Right lobe of liver (tissue), 6 donors: ENCODE results near the gene TMEM52. TPM values are rescaled to one million over a fixed set of nuclear protein-coding genes. Genes with fewer than 3 reads are reported as not detected.

Experiments
- ATAC-seq, 4 donors: fragments of 200-7000 bp; cut with Tn5 transposase; one replicate each; pipeline ENCODE4 v1.9.1; 2020; ENCODE audit warnings: mild to moderate bottlenecking in 4 of 4, moderate library complexity in 4 of 4
- DNase-seq, 3 donors: peaks; one replicate each; pipeline ENCODE4 v3.0.0-alpha.2; 2020
- H3K27ac ChIP-seq, 3 donors: fragments of 200-600 bp; one replicate each; pipeline ENCODE4 v1.8.0; 2022
- H3K27me3 ChIP-seq, 2 donors: fragments of 200-600 bp; one replicate each; pipeline ENCODE4 v1.8.0; 2022
- H3K36me3 ChIP-seq, 4 donors: fragments of 200-600 bp; sonication (generic) in 1 of 4; one replicate each; pipeline versions ENCODE4 v1.5.1 to v1.8.0; 2017 to 2022; ENCODE audit warnings: control low read depth in 1 of 4
- H3K4me1 ChIP-seq, 4 donors: fragments of 200-600 bp; sonication (generic) in 1 of 4; one replicate each; pipeline versions ENCODE4 v1.5.1 to v1.8.0; 2017 to 2022; ENCODE audit warnings: control low read depth in 1 of 4
- H3K4me3 ChIP-seq, 3 donors: fragments of 200-600 bp; one replicate each; pipeline ENCODE4 v1.8.0; 2022
- H3K9me3 ChIP-seq, 4 donors: fragments of 200-600 bp; sonication (generic) in 1 of 4; one replicate each; pipeline versions ENCODE4 v1.5.1 to v1.8.0; 2017 to 2022; ENCODE audit warnings: control low read depth in 1 of 4
- POLR2A ChIP-seq: fragments of 450-650 bp; IDR thresholded peaks from one replicate; pipeline ENCODE4 v1.6.1; 2017; ENCODE audit warnings: antibody characterized with exemption, mild to moderate bottlenecking
- WGBS: methylation state at CpG from one replicate; pipeline ENCODE4 v1.1.6; 2018; ENCODE audit warnings: low coverage, low lambda C conversion rate; ENCODE audit not compliant: insufficient coverage; ENCODE audit errors: missing lambda C conversion rate; 5-methylcytosine and 5-hydroxymethylcytosine counted together
- intact Hi-C, 2 donors: fragments of 100-400 bp; cut with DNase I; formaldehyde crosslinking; loops; one replicate each; pipeline versions ENCODE4 v1.11.2 to v1.14.1; 2022
- total RNA-seq, 6 experiments: library from RNA; depleted of rRNA in 2 of 6; stranded (reverse); fragments of >200 nt in 2 of 6; fragmentation: NEBNext Ultra II Directional in 3 of 6; extraction: Animal tissue kit (Norgen Biotek cat#: 25700) in 3 of 6; gene quantifications; one replicate each; pipeline versions ENCODE4 v1.1.0 to v1.2.4, GENCODE V29; 2016 to 2023
- TF ChIP-seq, protein P1 (sequence below), 4 donors: fragments of 200-600 bp in 3 of 4; fragments of 450-650 bp in 1 of 4; IDR thresholded peaks; one replicate each; pipeline versions ENCODE4 v1.5.1 to v1.8.0; 2016 to 2022; ENCODE audit warnings: antibody characterized with exemption in 4 of 4, mild to moderate bottlenecking in 2 of 4
- donor health status: DM: no; HTN: yes; CAD: no.
- donor health status: DM: no; HTN: no; CAD: no.
- donor health status: DM: no; HTN: no; CAD: no.
- donor health status: DM: no; HTN: yes; CAD: no.
- donor health status: DM: no; HTN: yes; CAD: no.

TMEM52 gene
- total RNA-seq, 6 experiments from 2014 or later = 2.3 to 13.2 (median 6.0) TPM

DNA sequence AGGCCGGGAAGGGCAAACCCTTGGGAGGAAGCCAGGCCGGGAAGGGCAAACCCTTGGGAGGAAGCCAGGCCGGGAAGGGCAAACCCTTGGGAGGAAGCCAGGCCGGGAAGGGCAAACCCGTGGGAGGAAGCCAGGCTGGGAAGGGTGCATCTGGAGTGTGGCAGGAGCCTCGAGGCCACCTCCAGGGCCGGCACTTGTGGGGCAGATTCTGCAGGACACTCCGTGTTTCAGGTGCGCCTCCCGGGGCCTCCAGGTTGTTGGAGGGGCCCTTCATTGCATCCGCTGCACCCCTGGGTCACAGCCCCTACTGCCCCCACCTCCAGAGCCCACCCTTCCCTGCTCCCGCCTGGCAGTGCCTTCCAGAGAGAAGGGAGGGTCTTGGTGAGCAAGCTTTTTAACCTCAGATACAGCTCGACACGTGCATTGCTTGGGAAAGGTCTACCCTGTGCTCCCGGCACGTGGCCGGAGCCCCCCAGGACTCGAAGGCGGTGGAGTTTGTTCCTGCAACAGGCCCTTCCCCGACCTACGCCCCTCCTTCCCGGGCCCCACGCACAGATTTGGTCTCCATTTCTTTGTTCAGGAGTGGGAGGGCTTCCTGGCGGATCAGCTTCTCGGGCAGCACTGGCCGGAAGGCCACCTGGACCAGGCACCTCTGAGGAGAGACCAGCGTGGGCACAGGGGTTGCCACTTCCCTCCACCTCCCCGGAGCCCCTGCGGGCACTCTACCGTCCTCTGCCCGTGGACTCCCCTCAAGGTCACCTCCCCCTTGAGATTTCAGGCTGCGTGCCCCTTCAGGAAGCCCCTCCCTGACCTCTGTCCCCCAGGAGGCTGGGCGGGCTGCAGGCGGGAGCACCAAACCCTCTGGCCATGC lies 9.4 kb upstream of the TMEM52 start:
- TF ChIP-seq POLR2A = no peak
- TF ChIP-seq, protein P1, sequence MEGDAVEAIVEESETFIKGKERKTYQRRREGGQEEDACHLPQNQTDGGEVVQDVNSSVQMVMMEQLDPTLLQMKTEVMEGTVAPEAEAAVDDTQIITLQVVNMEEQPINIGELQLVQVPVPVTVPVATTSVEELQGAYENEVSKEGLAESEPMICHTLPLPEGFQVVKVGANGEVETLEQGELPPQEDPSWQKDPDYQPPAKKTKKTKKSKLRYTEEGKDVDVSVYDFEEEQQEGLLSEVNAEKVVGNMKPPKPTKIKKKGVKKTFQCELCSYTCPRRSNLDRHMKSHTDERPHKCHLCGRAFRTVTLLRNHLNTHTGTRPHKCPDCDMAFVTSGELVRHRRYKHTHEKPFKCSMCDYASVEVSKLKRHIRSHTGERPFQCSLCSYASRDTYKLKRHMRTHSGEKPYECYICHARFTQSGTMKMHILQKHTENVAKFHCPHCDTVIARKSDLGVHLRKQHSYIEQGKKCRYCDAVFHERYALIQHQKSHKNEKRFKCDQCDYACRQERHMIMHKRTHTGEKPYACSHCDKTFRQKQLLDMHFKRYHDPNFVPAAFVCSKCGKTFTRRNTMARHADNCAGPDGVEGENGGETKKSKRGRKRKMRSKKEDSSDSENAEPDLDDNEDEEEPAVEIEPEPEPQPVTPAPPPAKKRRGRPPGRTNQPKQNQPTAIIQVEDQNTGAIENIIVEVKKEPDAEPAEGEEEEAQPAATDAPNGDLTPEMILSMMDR (IDR thresholded peaks at IDR 0.05) = no peak
- H3K27ac ChIP-seq = no peak overlapping the region
- peaks cover 0 to 3% (median under 1%) of the 10 kb centered on the region in 4 donors for H3K4me1 ChIP-seq
- peak in 2 of 3 donors; percentile 61 to 62 for DNase-seq
- no peaks in the 10 kb centered on the region for H3K9me3 ChIP-seq
- intact Hi-C loops = no loop called here
- 60% methylated on average over 1 of the region's 34 CpGs for WGBS
- peak in 3 of 4 donors; percentile 26 to 44 (median 43) for ATAC-seq
- no peaks in the 10 kb centered on the region for H3K36me3 ChIP-seq
- H3K27me3 ChIP-seq = no peaks in the 10 kb centered on the region
- no peak overlapping the region for H3K4me3 ChIP-seq

DNA sequence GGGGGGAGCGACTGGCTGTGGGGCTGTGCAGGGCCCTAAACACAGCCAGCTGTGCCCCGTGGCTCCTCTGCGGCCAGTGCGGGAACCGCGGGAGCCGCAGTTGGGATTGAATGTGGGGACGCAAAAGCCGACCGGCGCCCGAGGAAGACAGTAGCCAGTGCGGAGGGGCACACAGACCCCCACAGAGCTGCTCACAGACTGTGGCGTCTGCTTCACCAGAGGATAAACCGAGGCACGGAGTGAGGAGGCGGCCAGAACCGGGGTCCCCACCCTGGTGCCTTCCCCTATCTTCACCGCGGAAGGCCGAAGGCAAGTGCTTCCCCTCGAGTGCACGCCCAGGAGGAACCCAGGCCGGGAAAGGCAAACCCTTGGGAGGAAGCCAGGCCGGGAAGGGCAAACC lies 8.7 kb upstream of the TMEM52 start:
- intact Hi-C loops = no loop called here
- peaks cover 0 to 10% (median 4%) of the 10 kb centered on the region in 4 donors for H3K4me1 ChIP-seq
- no peak for TF ChIP-seq POLR2A
- TF ChIP-seq, protein P1 (IDR thresholded peaks at IDR 0.05) = no peak
- H3K27ac ChIP-seq = no peak overlapping the region
- H3K27me3 ChIP-seq = no peaks in the 10 kb centered on the region
- DNase-seq (peak in 2 of 3 donors; percentile 60 to 62), ATAC-seq (peak in 1 of 4 donors; percentile 15)
- H3K9me3 ChIP-seq = no peaks in the 10 kb centered on the region
- no peaks in the 10 kb centered on the region for H3K36me3 ChIP-seq
- 29% methylated on average over 11 of the region's 25 CpGs for WGBS
- H3K4me3 ChIP-seq = no peak overlapping the region

DNA sequence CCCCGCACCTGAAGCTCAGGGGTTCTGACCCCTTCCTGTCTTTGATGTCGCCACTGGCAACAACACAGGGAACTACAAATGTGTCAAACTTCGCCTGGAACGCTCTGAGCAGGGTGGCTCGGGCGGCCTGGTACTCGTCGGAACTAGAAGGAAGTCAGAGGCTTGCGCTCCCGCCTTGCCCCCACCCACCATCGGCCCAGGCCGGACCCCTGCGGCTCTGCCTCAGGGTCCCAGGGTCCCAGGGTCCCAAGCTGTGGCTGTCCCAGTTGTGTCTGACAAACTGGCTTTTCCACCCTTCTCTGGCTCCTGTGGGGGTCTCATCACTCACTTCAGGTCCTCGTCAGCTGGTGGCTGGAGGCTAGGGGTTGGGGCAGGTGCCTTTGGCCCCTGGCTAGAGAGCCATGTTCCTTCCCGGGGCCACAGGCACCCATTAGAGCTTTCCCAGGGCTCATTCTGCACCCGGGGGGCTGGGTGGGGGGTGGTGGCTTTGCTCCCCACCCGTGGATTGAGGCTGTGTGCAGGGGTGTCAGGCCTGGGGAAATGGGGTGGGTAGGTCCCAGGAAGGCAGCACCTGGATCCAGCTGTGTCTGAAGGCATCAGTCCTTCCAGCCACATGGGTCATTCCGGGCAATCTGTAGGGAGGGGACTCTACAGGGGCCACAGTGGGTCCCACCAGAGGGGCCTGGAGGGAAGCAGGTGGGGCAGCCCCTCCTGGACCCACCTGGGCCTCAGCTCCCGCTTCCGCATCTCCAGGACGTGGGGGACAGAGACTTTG lies 8.0 kb upstream of the TMEM52 start:
- Histone ChIP-seq H3K4me1 (peaks cover 0 to 14% (median 6%) of the 10 kb centered on the region in 4 donors), H3K36me3 (no peaks in the 10 kb centered on the region), H3K27ac (no peak overlapping the region), H3K9me3 (no peaks in the 10 kb centered on the region), H3K4me3 (no peak overlapping the region), H3K27me3 (no peaks in the 10 kb centered on the region)
- 40% methylated on average over 1 of the region's 21 CpGs for WGBS
- no peak for ATAC-seq
- no peak for TF ChIP-seq POLR2A
- TF ChIP-seq, protein P1 (IDR thresholded peaks at IDR 0.05) = no peak
- peak in 1 of 3 donors; percentile 49 for DNase-seq
- intact Hi-C loops = no loop called here

DNA sequence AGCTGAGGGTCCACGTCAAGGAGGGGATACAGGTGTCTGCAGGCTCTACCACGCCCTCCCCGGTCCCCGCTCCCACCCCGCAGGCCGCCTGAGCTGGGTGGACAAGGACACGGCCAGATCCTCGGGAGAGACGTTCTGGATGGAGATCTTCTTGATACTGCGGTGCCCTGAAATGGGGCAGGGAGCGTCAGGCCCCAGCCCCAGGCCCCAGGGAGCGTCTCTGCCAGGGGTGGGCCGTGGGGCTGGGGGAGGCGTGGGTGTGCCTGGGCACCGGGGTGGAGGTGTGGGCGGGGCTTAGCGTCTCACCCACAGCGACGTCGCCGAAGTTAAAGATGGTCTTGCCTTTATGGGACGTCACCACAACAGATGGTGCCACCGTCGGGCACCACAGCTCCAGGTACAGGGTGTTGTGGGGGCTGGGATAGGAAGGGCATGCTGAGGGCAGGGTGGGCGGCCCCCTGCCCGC lies 7.3 kb upstream of the TMEM52 start:
- Histone ChIP-seq H3K9me3 (no peaks in the 10 kb centered on the region), H3K36me3 (no peaks in the 10 kb centered on the region), H3K27ac (no peak overlapping the region), H3K27me3 (no peaks in the 10 kb centered on the region), H3K4me3 (no peak overlapping the region), H3K4me1 (peaks cover 0 to 14% (median 6%) of the 10 kb centered on the region in 4 donors)
- TF ChIP-seq, protein P1 (IDR thresholded peaks at IDR 0.05) = no peak
- no peak for TF ChIP-seq POLR2A
- ATAC-seq (no peak), DNase-seq (no peak)
- 70% methylated on average over 4 of the region's 26 CpGs for WGBS
- intact Hi-C loops = no loop called here
